GM23248 (cell line): ENCODE measurements around the gene CFL2.

Source experiments
- EZH2 ChIP-seq: fragments of 200-600 bp; sonication (generic); IDR thresholded peaks from 2 replicates; pipeline ENCODE4 v1.6.1; 2018; ENCODE audit warnings: antibody characterized with exemption, mild to moderate bottlenecking; ENCODE audit not compliant: insufficient read depth, poor library complexity, severe bottlenecking
- EZH2phosphoT487 ChIP-seq: fragments of 200-600 bp; sonication (generic); IDR thresholded peaks from 2 replicates; pipeline ENCODE4 v1.6.1; 2018; ENCODE audit warnings: antibody characterized with exemption, moderate library complexity, mild to moderate bottlenecking, low read depth; ENCODE audit not compliant: insufficient read depth

- no peak for TF ChIP-seq EZH2phosphoT487
- no peak for TF ChIP-seq EZH2
Measured at GRCh38 chr14:34741840-34742239, 27.4 kb upstream of the CFL2 start.
